ENCODE measurements around the gene AGR2. TPM values are rescaled to one million over a fixed set of nuclear protein-coding genes. Genes with fewer than 3 reads are reported as not detected.
"Not testable (repeated sequence)": the region's sequence is repeated elsewhere in the genome, so short reads cannot be mapped to it uniquely, and the experiment has no call there.

The AGR2 gene
- total RNA-seq, 1 experiment from 2014 or later: not detected

DNA sequence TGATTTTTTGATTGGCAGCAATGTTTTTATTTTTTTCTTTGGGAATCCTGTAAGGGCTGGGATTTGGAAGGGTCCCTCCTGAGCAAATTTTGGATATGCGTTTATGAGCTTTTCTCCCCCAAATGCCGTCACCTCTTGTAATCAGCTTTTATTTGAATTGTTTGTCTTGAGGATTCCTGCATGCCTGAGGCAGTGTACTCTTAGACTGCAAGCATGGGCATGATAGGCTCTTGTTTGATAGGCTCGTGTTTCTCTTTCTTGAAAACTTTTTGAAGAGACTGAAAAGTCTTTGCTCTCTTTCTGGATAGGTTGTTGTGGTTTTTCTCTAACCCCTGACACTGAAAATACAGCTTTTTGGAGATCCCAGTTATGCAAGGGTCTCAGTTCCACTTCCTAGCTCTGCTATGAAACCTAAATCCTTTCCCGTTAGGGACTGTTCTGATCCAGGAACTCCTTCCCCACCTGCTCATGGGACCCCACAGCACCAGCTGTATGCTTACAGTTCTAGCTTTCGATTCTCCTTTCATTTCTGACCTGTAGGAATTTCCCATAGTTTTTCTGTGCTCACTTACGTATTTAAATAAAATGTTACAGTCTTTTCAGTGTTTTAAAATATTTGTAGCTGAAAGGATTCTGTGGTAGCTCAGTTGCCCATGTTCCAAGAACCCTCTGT lies 34.0 kb downstream of the AGR2 start:
- no peaks in the 10 kb centered on the region for H3K27me3 Mint-ChIP-seq (ENCODE audit: low read depth)
- peak overlapping the region in 2 of 3 experiments; percentile 29; a peak in 4 of 7 replicates for H3K27ac Mint-ChIP-seq
- Histone ChIP-seq H3K9me3 (ENCODE audit: control insufficient read depth, low read depth, low read length) (no peaks in the 10 kb centered on the region), H3K23ac (ENCODE audit: insufficient read length, low read depth, low read length) (no peak overlapping the region), H3K27me3 (ENCODE audit: insufficient read depth, low read length) (no peaks in the 10 kb centered on the region), H4K91ac (ENCODE audit: insufficient read length, low read depth, low read length) (no peak overlapping the region), H4K8ac (replicated peaks; ENCODE audit: insufficient read length, low read depth, low read length) (no peak overlapping the region), H2BK5ac (ENCODE audit: insufficient read length, low read length) (no peak overlapping the region), H3K23me2 (ENCODE audit: insufficient read length, low read depth, low read length, poor library complexity, severe bottlenecking) (no peaks in the 10 kb centered on the region), H3T11ph (ENCODE audit: low read length) (no peak overlapping the region), H3K27ac (ENCODE audit: insufficient read length, low read depth, low read length) (no peak overlapping the region), H3K4me1 (ENCODE audit: insufficient read depth, low read length) (no peaks in the 10 kb centered on the region), H2AFZ (ENCODE audit: low read length) (no peak overlapping the region), H3K9ac (ENCODE audit: extremely low read depth, insufficient read length, low read length) (no peak overlapping the region), H2BK120ac (ENCODE audit: low read depth, low read length, poor library complexity, severe bottlenecking) (no peak overlapping the region), H3K56ac (ENCODE audit: insufficient read length, low read depth, low read length) (no peak overlapping the region), H3K79me1 (ENCODE audit: insufficient read depth, low read depth, low read length, poor library complexity, severe bottlenecking) (no peaks in the 10 kb centered on the region), H2BK20ac (ENCODE audit: low read depth, low read length, poor library complexity, severe bottlenecking) (no peak overlapping the region), H2AK5ac (ENCODE audit: insufficient read length, low read length) (no peak overlapping the region), H2BK12ac (ENCODE audit: insufficient read length, low read depth, low read length) (no peak overlapping the region), H4K20me1 (ENCODE audit: control insufficient read depth, insufficient read depth, insufficient read length) (no peaks in the 10 kb centered on the region), H2BK15ac (ENCODE audit: low read depth, low read length) (no peak overlapping the region), H3K18ac (ENCODE audit: insufficient read length, low read depth, low read length) (no peak overlapping the region), H4K5ac (ENCODE audit: insufficient read length, low read depth, low read length) (no peak overlapping the region), H3K4ac (ENCODE audit: low read depth, low read length) (no peak overlapping the region), H3K79me2 (ENCODE audit: insufficient read depth, low read length) (no peaks in the 10 kb centered on the region), H3K14ac (ENCODE audit: insufficient read depth, low read length) (no peak overlapping the region), H3K4me2 (ENCODE audit: insufficient read depth, insufficient read length, low read length) (no peak overlapping the region)
- peaks cover 0 to 2% of the 10 kb centered on the region in 2 experiments; a peak in 1 of 5 replicates for H3K9me3 Mint-ChIP-seq
- no peaks in the 10 kb centered on the region; a peak in 1 of 7 replicates for H3K36me3 Mint-ChIP-seq (ENCODE audit: insufficient read depth in 1 of 3, low read depth in 3 of 3)
- TF ChIP-seq, protein P1, sequence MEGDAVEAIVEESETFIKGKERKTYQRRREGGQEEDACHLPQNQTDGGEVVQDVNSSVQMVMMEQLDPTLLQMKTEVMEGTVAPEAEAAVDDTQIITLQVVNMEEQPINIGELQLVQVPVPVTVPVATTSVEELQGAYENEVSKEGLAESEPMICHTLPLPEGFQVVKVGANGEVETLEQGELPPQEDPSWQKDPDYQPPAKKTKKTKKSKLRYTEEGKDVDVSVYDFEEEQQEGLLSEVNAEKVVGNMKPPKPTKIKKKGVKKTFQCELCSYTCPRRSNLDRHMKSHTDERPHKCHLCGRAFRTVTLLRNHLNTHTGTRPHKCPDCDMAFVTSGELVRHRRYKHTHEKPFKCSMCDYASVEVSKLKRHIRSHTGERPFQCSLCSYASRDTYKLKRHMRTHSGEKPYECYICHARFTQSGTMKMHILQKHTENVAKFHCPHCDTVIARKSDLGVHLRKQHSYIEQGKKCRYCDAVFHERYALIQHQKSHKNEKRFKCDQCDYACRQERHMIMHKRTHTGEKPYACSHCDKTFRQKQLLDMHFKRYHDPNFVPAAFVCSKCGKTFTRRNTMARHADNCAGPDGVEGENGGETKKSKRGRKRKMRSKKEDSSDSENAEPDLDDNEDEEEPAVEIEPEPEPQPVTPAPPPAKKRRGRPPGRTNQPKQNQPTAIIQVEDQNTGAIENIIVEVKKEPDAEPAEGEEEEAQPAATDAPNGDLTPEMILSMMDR (conservative IDR thresholded peaks at IDR 0.05): no peak
- DNase-seq: no peak
- peaks cover 16 to 17% of the 10 kb centered on the region in 2 experiments for H3K4me1 Mint-ChIP-seq
- no peak overlapping the region for H3K4me3 Mint-ChIP-seq
- WGBS (ENCODE audit: extremely low coverage, insufficient read length, low lambda C conversion rate): no CpG with 5 or more reads among the region's 6 CpGs

GRCh38 chr7:16769994-16770393 lies 34.8 kb downstream of the AGR2 start:
- DNase-seq; H3K18ac ChIP-seq (ENCODE audit: insufficient read length, low read depth, low read length); H3K23ac ChIP-seq (ENCODE audit: insufficient read length, low read depth, low read length); H3K79me2 ChIP-seq (ENCODE audit: insufficient read depth, low read length); H3K27me3 Mint-ChIP-seq (ENCODE audit: low read depth); H3K14ac ChIP-seq (ENCODE audit: insufficient read depth, low read length); H2BK120ac ChIP-seq (ENCODE audit: low read depth, low read length, poor library complexity, severe bottlenecking); H3T11ph ChIP-seq (ENCODE audit: low read length); H2BK5ac ChIP-seq (ENCODE audit: insufficient read length, low read length); H3K27ac Mint-ChIP-seq; H3K4me1 ChIP-seq (ENCODE audit: insufficient read depth, low read length); H3K4me2 ChIP-seq (ENCODE audit: insufficient read depth, insufficient read length, low read length); H3K79me1 ChIP-seq (ENCODE audit: insufficient read depth, low read depth, low read length, poor library complexity, severe bottlenecking); H3K9ac ChIP-seq (ENCODE audit: extremely low read depth, insufficient read length, low read length); H3K9me3 Mint-ChIP-seq; H3K27me3 ChIP-seq (ENCODE audit: insufficient read depth, low read length); H3K23me2 ChIP-seq (ENCODE audit: insufficient read length, low read depth, low read length, poor library complexity, severe bottlenecking); H3K9me3 ChIP-seq (ENCODE audit: control insufficient read depth, low read depth, low read length); H4K8ac ChIP-seq (replicated peaks; ENCODE audit: insufficient read length, low read depth, low read length); H4K91ac ChIP-seq (ENCODE audit: insufficient read length, low read depth, low read length); H3K4me3 Mint-ChIP-seq; H4K5ac ChIP-seq (ENCODE audit: insufficient read length, low read depth, low read length); H2AFZ ChIP-seq (ENCODE audit: low read length); H2BK20ac ChIP-seq (ENCODE audit: low read depth, low read length, poor library complexity, severe bottlenecking); H3K36me3 Mint-ChIP-seq (ENCODE audit: insufficient read depth in 1 of 3, low read depth in 3 of 3); H2AK5ac ChIP-seq (ENCODE audit: insufficient read length, low read length); H2BK15ac ChIP-seq (ENCODE audit: low read depth, low read length); H3K4ac ChIP-seq (ENCODE audit: low read depth, low read length); H4K20me1 ChIP-seq (ENCODE audit: control insufficient read depth, insufficient read depth, insufficient read length); H3K56ac ChIP-seq (ENCODE audit: insufficient read length, low read depth, low read length); H3K27ac ChIP-seq (ENCODE audit: insufficient read length, low read depth, low read length); H2BK12ac ChIP-seq (ENCODE audit: insufficient read length, low read depth, low read length): not testable (repeated sequence)
- peaks cover 12 to 13% of the 10 kb centered on the region in 2 experiments for H3K4me1 Mint-ChIP-seq
- no CpG with 5 or more reads among the region's 3 CpGs for WGBS (ENCODE audit: extremely low coverage, insufficient read length, low lambda C conversion rate)
